Stomach smooth muscle (tissue), 2 donors: ENCODE measurements around the gene DGKQ.

Experiments
- H3K27ac ChIP-seq: one replicate; pipeline ENCODE4 v1.7.0; 2013; ENCODE audit warnings: mild to moderate bottlenecking, low read length, inconsistent platforms
- H3K27me3 ChIP-seq, 2 donors: one replicate each; pipeline ENCODE4 v1.7.0; 2013; ENCODE audit warnings: low read length in 2 of 2; ENCODE audit not compliant: insufficient read depth in 2 of 2, control insufficient read depth in 1 of 2
- H3K36me3 ChIP-seq, 2 donors: one replicate each; pipeline ENCODE4 v1.7.0; 2013; ENCODE audit warnings: low read length in 2 of 2; ENCODE audit not compliant: control insufficient read depth in 2 of 2, insufficient read depth in 2 of 2
- H3K4me1 ChIP-seq: one replicate; pipeline ENCODE4 v1.7.0; 2013; ENCODE audit warnings: low read length; ENCODE audit not compliant: control insufficient read depth, insufficient read depth
- H3K4me3 ChIP-seq, 2 donors: one replicate each; pipeline ENCODE4 v1.7.0; 2013; ENCODE audit warnings: low read length in 2 of 2
- H3K9ac ChIP-seq, 2 donors: one replicate each; pipeline ENCODE4 v1.7.0; 2013; ENCODE audit warnings: low read length in 2 of 2, mild to moderate bottlenecking in 1 of 2
- H3K9me3 ChIP-seq, 2 donors: one replicate each; pipeline ENCODE4 v1.7.0; 2013; ENCODE audit warnings: low read length in 2 of 2; ENCODE audit not compliant: control insufficient read depth in 2 of 2
- donor health status: healthy.
- donor health status: Pancreatic carcinoma.

The DGKQ gene

GRCh38 chr4:963276-964225 is 9.8 kb downstream of the DGKQ start:
- Histone ChIP-seq H3K4me3 (no peak overlapping the region), H3K36me3 (peaks cover 0 to 16% of the 10 kb centered on the region in 2 donors), H3K27me3 (peaks cover 0 to 8% of the 10 kb centered on the region in 2 donors), H3K27ac (no peak overlapping the region), H3K9ac (no peak overlapping the region), H3K4me1 (peaks cover 10% of the 10 kb centered on the region), H3K9me3 (no peaks in the 10 kb centered on the region)

- Histone ChIP-seq H3K36me3 (peaks cover 0 to 16% of the 10 kb centered on the region in 2 donors), H3K4me3 (no peak overlapping the region), H3K27me3 (peaks cover 0 to 4% of the 10 kb centered on the region in 2 donors), H3K9ac (no peak overlapping the region), H3K27ac (no peak overlapping the region), H3K4me1 (peaks cover 2% of the 10 kb centered on the region), H3K9me3 (no peaks in the 10 kb centered on the region)
Observed at GRCh38 chr4:962231-963208, 10.8 kb downstream of the DGKQ start.

GRCh38 chr4:961351-962230 is 11.8 kb downstream of the DGKQ start:
- no peak overlapping the region for H3K4me3 ChIP-seq
- no peak overlapping the region for H3K27ac ChIP-seq
- no peaks in the 10 kb centered on the region for H3K9me3 ChIP-seq
- no peaks in the 10 kb centered on the region for H3K27me3 ChIP-seq
- peaks cover 0 to 14% of the 10 kb centered on the region in 2 donors for H3K36me3 ChIP-seq
- H3K9ac ChIP-seq = no peak overlapping the region
- H3K4me1 ChIP-seq = no peaks in the 10 kb centered on the region

- Histone ChIP-seq H3K9me3 (no peaks in the 10 kb centered on the region), H3K4me1 (no peaks in the 10 kb centered on the region), H3K9ac (no peak overlapping the region), H3K36me3 (peaks cover 0 to 11% of the 10 kb centered on the region in 2 donors), H3K27me3 (no peaks in the 10 kb centered on the region), H3K4me3 (no peak overlapping the region), H3K27ac (no peak overlapping the region)
Observed at GRCh38 chr4:960636-961350, 12.6 kb downstream of the DGKQ start.

GRCh38 chr4:960140-960635 is 13.2 kb downstream of the DGKQ start:
- Histone ChIP-seq H3K9ac (no peak overlapping the region), H3K4me1 (no peaks in the 10 kb centered on the region), H3K4me3 (no peak overlapping the region), H3K36me3 (peaks cover 0 to 11% of the 10 kb centered on the region in 2 donors), H3K9me3 (no peaks in the 10 kb centered on the region), H3K27me3 (no peaks in the 10 kb centered on the region), H3K27ac (no peak overlapping the region)

DNA sequence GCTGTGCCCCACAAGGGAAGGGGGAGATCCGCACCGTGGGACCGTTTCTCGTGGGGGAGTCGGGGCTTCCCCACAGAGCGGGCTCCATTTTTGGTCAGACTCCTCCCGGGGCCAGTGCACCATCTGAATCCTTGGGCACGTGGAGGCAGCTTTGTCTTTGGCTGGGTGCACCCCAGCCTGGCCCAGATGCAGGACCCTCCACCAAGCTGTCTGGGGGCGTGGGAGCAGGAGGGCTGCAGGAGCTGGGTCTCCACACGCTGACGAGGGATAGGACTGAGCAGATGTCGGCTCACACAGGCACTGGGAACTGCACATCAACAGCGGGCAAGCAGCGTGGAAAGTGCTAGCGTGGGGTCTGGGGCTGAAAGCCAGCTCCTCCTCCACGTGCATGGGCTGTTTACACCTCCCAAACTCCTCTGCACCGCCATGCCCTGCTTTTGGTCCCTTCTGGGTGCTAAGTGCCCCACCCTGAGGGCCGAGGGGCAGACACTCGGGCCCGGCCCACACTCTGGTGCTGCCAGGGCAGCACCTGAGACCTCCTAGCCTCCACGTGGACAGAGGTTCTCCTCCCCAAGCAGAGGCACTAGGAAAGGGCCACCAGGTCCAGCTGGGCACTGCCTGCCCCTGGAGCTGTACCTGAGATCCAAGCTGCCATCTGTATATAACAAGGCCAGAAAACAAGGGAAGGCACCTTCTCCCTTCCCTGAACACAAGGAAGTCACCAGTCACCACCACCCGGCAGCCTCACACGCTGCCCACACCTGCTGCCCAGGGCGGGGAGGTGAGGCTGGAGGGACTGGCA is 13.8 kb downstream of the DGKQ start:
- Histone ChIP-seq H3K27ac (no peak overlapping the region), H3K27me3 (no peaks in the 10 kb centered on the region), H3K9me3 (no peaks in the 10 kb centered on the region), H3K4me1 (no peaks in the 10 kb centered on the region), H3K36me3 (peaks cover 0 to 12% of the 10 kb centered on the region in 2 donors), H3K9ac (no peak overlapping the region), H3K4me3 (no peak overlapping the region)

GRCh38 chr4:958696-959337 is 14.6 kb downstream of the DGKQ start:
- H3K4me3 ChIP-seq = no peak overlapping the region
- no peak overlapping the region for H3K27ac ChIP-seq
- H3K9ac ChIP-seq = no peak overlapping the region
- H3K4me1 ChIP-seq = no peaks in the 10 kb centered on the region
- H3K9me3 ChIP-seq = no peaks in the 10 kb centered on the region
- H3K36me3 ChIP-seq = peaks cover 0 to 15% of the 10 kb centered on the region in 2 donors
- H3K27me3 ChIP-seq = no peaks in the 10 kb centered on the region

- Histone ChIP-seq H3K27ac (no peak overlapping the region), H3K36me3 (peaks cover 0 to 17% of the 10 kb centered on the region in 2 donors), H3K4me3 (no peak overlapping the region), H3K9me3 (no peaks in the 10 kb centered on the region), H3K27me3 (no peaks in the 10 kb centered on the region), H3K9ac (no peak overlapping the region), H3K4me1 (no peaks in the 10 kb centered on the region)
Observed at GRCh38 chr4:958314-958665, 15.1 kb downstream of the DGKQ start.
